ENCODE measurements around the gene TFDP1. TPM values are rescaled to one million over a fixed set of nuclear protein-coding genes. Genes with fewer than 3 reads are reported as not detected.

TFDP1 gene
- total RNA-seq, 2 experiments from 2014 or later = 87.9 to 119 TPM

GRCh38 chr13:113641426-113641825 lies 56.9 kb downstream of the TFDP1 start:
- no peak overlapping the region for H3K27ac ChIP-seq (ENCODE audit: low read depth, low read length, poor library complexity, severe bottlenecking)
- H3K79me2 ChIP-seq (ENCODE audit: insufficient read depth, low read depth, low read length) = no peaks in the 10 kb centered on the region
- H4K20me1 ChIP-seq (ENCODE audit: insufficient read depth, low read length) = no peaks in the 10 kb centered on the region
- TF ChIP-seq EZH2phosphoT487 (IDR thresholded peaks at IDR 0.05; ENCODE audit: borderline replicate concordance, low read depth, low read length) (no peak), CTCF (conservative IDR thresholded peaks at IDR 0.05; ENCODE audit: low read length) (no peak)
- ChIA-PET POLR2A (no interaction called here), CTCF (ENCODE audit: unreplicated experiment) (no interaction called here)
- no peak for DNase-seq (ENCODE audit: low spot score)
- intact Hi-C loops (cut with micrococcal nuclease; ENCODE audit: unreplicated experiment) = no loop called here
- H2AFZ ChIP-seq (ENCODE audit: low read length) = no peak overlapping the region
- no peaks in the 10 kb centered on the region for H3K9me2 ChIP-seq (ENCODE audit: insufficient read depth, low read length)
- no peak overlapping the region for H3K4me2 ChIP-seq (ENCODE audit: low read length)
- no peaks in the 10 kb centered on the region for H3K9me3 ChIP-seq (ENCODE audit: low read length)
- peaks cover 46% of the 10 kb centered on the region for H3K36me3 ChIP-seq (ENCODE audit: insufficient read depth, low read length)
- BruUV-seq (replicated peaks) = no TSS peak
- H3K4me3 ChIP-seq (ENCODE audit: low read depth, low read length, poor library complexity, severe bottlenecking) = no peak overlapping the region
- H3K4me1 ChIP-seq (ENCODE audit: insufficient read depth, low read length, poor library complexity, severe bottlenecking) = no peaks in the 10 kb centered on the region

GRCh38 chr13:113642563-113642962 lies 58.0 kb downstream of the TFDP1 start:
- Histone ChIP-seq H3K79me2 (ENCODE audit: insufficient read depth, low read depth, low read length) (no peaks in the 10 kb centered on the region), H3K27ac (ENCODE audit: low read depth, low read length, poor library complexity, severe bottlenecking) (no peak overlapping the region), H3K9me2 (ENCODE audit: insufficient read depth, low read length) (no peaks in the 10 kb centered on the region), H3K36me3 (ENCODE audit: insufficient read depth, low read length) (peaks cover 35% of the 10 kb centered on the region), H2AFZ (ENCODE audit: low read length) (no peak overlapping the region), H3K4me3 (ENCODE audit: low read depth, low read length, poor library complexity, severe bottlenecking) (no peak overlapping the region), H3K4me1 (ENCODE audit: insufficient read depth, low read length, poor library complexity, severe bottlenecking) (no peaks in the 10 kb centered on the region), H4K20me1 (ENCODE audit: insufficient read depth, low read length) (no peaks in the 10 kb centered on the region), H3K4me2 (ENCODE audit: low read length) (no peak overlapping the region), H3K9me3 (ENCODE audit: low read length) (no peaks in the 10 kb centered on the region)
- ChIA-PET CTCF (ENCODE audit: unreplicated experiment) (no interaction called here), POLR2A (no interaction called here)
- no peak for DNase-seq (ENCODE audit: low spot score)
- intact Hi-C loops (cut with micrococcal nuclease; ENCODE audit: unreplicated experiment) = no loop called here
- no TSS peak for BruUV-seq (replicated peaks)
- TF ChIP-seq CTCF (conservative IDR thresholded peaks at IDR 0.05; ENCODE audit: low read length) = no peak

GRCh38 chr13:113643593-113643992 lies 59.0 kb downstream of the TFDP1 start:
- H3K9me2 ChIP-seq (ENCODE audit: insufficient read depth, low read length) = no peaks in the 10 kb centered on the region
- intact Hi-C loops (cut with micrococcal nuclease; ENCODE audit: unreplicated experiment) = no loop called here
- H3K9me3 ChIP-seq (ENCODE audit: low read length) = no peaks in the 10 kb centered on the region
- CTCF ChIA-PET (ENCODE audit: unreplicated experiment) = no interaction called here
- no peaks in the 10 kb centered on the region for H3K79me2 ChIP-seq (ENCODE audit: insufficient read depth, low read depth, low read length)
- H3K4me2 ChIP-seq (ENCODE audit: low read length) = no peak overlapping the region
- no peak overlapping the region for H2AFZ ChIP-seq (ENCODE audit: low read length)
- no TSS peak for BruUV-seq (replicated peaks)
- POLR2A ChIA-PET = no interaction called here
- H4K20me1 ChIP-seq (ENCODE audit: insufficient read depth, low read length) = no peaks in the 10 kb centered on the region
- TF ChIP-seq EZH2phosphoT487 (IDR thresholded peaks at IDR 0.05; ENCODE audit: borderline replicate concordance, low read depth, low read length) (no peak), CTCF (conservative IDR thresholded peaks at IDR 0.05; ENCODE audit: low read length) (no peak)
- no peaks in the 10 kb centered on the region for H3K4me1 ChIP-seq (ENCODE audit: insufficient read depth, low read length, poor library complexity, severe bottlenecking)
- H3K4me3 ChIP-seq (ENCODE audit: low read depth, low read length, poor library complexity, severe bottlenecking) = no peak overlapping the region
- H3K27ac ChIP-seq (ENCODE audit: low read depth, low read length, poor library complexity, severe bottlenecking) = no peak overlapping the region
- no peak for DNase-seq (ENCODE audit: low spot score)
- H3K36me3 ChIP-seq (ENCODE audit: insufficient read depth, low read length) = peaks cover 27% of the 10 kb centered on the region
